Astrocyte of the cerebellum (primary cell): ENCODE results near the gene RAD51B.

Source experiments
- DNase-seq: peaks from one replicate; pipeline ENCODE4 v3.0.0-alpha.2; 2011; ENCODE audit warnings: low read depth
- H3K4me3 ChIP-seq: 2 replicates; pipeline ENCODE4 v1.5.1; 2011; ENCODE audit warnings: mild to moderate bottlenecking, low read depth, low read length, moderate library complexity
- CTCF ChIP-seq: IDR thresholded peaks from 2 replicates; pipeline ENCODE4 v1.5.1; 2012; ENCODE audit warnings: low read length, low read depth, moderate library complexity, mild to moderate bottlenecking; ENCODE audit errors: missing control alignments
- in situ Hi-C: cut with HindIII; loops from 2 replicates; pipeline ENCODE4 v1.10.0; 2017; ENCODE audit warnings: low sequenced_read_pairs

The RAD51B gene

DNA sequence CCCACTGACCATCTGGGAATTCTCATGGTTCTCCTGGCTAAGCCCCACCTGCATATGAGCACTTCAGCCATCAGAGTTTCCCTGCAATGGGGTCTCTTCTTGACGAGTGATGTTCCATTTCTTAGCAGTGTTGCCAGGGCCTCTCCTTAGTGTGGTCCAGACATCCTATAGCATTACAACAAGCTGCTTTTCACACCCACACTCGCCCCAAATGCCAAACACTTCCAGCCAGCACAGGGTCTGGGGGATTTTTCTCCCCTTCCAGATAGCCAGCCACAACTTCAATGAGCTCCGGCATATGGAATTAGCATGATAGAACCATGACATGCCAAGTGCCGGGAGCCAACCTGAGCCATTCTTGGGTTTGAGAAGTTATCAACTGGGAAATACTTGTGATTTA is 705.9 kb downstream of the RAD51B start:
- H3K4me3 ChIP-seq = no peak overlapping the region
- no peak for DNase-seq
- in situ Hi-C loops = no loop called here
- TF ChIP-seq CTCF = no peak

GRCh38 chr14:68526512-68527091 is 707.0 kb downstream of the RAD51B start:
- DNase-seq = no peak
- H3K4me3 ChIP-seq = no peak overlapping the region
- TF ChIP-seq CTCF = no peak
- in situ Hi-C loops = no loop called here

- in situ Hi-C loops = no loop called here
- no peak for DNase-seq
- no peak overlapping the region for H3K4me3 ChIP-seq
Observed at GRCh38 chr14:68527329-68527851, 707.8 kb downstream of the RAD51B start.

GRCh38 chr14:68528040-68528687 is 708.6 kb downstream of the RAD51B start:
- H3K4me3 ChIP-seq = no peak overlapping the region
- DNase-seq = no peak
- in situ Hi-C loops = no loop called here
- no peak for TF ChIP-seq CTCF

More at GRCh38 chr14:68527329-68527851, 707.8 kb downstream of the RAD51B start:
- TF ChIP-seq CTCF = no peak

DNA sequence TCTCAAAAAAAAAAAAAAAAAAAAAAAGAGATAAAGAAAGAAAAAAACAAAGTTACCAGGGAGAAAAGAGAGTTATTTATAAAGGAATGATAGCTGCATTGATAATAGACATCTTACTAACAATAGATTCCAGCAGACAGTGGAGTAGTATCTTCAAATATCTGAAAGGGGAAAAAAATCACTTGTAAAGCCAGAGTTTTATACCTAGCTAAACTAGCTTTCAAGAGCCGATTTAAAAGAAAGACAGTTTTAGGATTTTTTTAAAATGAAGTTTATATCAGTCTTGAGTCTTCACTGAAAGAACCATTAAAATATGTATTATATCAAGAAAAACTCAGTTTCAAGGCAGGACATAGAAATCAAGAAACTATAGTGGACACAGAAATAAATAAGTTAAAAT is 710.9 kb downstream of the RAD51B start:
- in situ Hi-C loops = no loop called here
- no peak for DNase-seq
- H3K4me3 ChIP-seq = no peak overlapping the region
- TF ChIP-seq CTCF = no peak

DNA sequence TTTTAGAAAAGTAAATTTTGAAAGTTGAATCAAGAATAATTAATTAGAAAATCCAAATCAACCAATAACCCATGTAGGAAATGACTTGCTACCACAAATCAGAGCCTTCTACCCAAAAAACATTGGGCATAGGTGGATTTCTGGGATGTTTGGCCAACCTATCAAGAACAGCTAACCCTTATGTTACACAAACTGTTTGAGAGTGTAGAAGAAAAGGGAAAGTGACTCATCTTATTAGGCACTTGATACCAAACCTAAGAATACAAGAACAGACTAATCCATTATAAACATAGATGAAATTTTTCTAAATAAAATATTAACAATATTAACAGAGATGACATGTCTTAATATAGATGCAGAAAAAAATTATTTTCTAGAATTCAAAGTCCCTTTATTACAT is 712.9 kb downstream of the RAD51B start:
- no peak overlapping the region for H3K4me3 ChIP-seq
- TF ChIP-seq CTCF = no peak
- in situ Hi-C loops = no loop called here
- no peak for DNase-seq
